HAP-1 (cell line): ENCODE measurements around the gene NEFH.
"Not testable (repeated sequence)": the region's sequence is repeated elsewhere in the genome, so short reads cannot be mapped to it uniquely, and the experiment has no call there.

Experiments
- DNase-seq, 2 experiments: peaks; one replicate each; pipeline ENCODE4 v3.0.0-alpha.2; 2016 to 2020; ENCODE audit warnings: low spot score in 2 of 2
- H3K27me3 ChIP-seq: fragments of 250-450 bp; sonication (Bioruptor Pico); 2 replicates; pipeline ENCODE4 v1.5.1; 2020; ENCODE audit warnings: low read depth, mild to moderate bottlenecking, moderate library complexity
- H3K36me3 ChIP-seq: fragments of 250-450 bp; sonication (Bioruptor Pico); replicated peaks from 2 replicates; pipeline ENCODE4 v1.5.1; 2020; ENCODE audit warnings: mild to moderate bottlenecking
- H3K4me1 ChIP-seq: fragments of 250-450 bp; sonication (Bioruptor Pico); 2 replicates; pipeline ENCODE4 v1.5.1; 2020; ENCODE audit warnings: mild to moderate bottlenecking
- H3K4me3 ChIP-seq: fragments of 250-450 bp; sonication (Bioruptor Pico); 2 replicates; pipeline ENCODE4 v1.5.1; 2020; ENCODE audit warnings: mild to moderate bottlenecking, moderate library complexity
- H3K9me3 ChIP-seq: fragments of 250-450 bp; sonication (Bioruptor Pico); 2 replicates; pipeline ENCODE4 v1.5.1; 2020; ENCODE audit warnings: mild to moderate bottlenecking, moderate library complexity
- in situ Hi-C: fragments of 300-500 bp; cut with MboI; formaldehyde crosslinking; loops from 3 replicates; pipeline ENCODE4 v1.14.3; 2020; ENCODE audit warnings: low sequenced_read_pairs, inconsistent platforms, mixed read lengths

NEFH gene

DNA sequence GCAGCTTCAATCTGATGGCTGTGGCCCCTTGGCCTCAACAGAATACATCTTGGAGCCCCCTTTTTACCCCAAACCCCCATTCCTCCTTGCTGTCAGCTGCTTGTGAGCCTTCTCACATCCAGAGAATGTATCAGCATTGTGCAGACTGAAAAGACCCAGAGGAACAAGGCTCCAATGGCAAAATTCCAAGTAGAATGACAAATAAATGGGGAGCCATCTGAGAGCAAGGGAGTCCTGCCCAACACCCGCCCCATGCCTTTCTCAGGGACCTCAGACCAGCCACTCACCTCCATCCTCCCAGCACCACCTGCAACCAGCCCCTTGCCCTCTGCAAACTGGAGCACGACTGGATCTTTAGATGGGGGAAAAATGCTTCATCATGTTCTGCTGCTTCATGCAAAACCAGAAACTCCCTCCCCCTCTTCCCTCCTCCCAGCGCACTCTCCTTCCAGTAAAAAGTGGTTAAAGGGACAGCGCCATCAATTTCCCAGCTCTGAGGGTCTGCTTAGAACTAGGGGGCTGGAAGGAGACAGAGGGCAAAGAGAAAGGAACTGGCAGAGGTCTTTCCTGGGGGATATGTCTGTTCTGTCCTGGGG lies 2.2 kb upstream of the NEFH start:
- Histone ChIP-seq H3K36me3 (no peaks in the 10 kb centered on the region), H3K9me3 (no peaks in the 10 kb centered on the region), H3K4me3 (no peak overlapping the region), H3K27me3 (peaks cover 11% of the 10 kb centered on the region), H3K4me1 (0 out of 2 replicates have a peak, but pooled peaks cover 5% of the 10 kb centered on the region)
- in situ Hi-C loops = no loop called here
- no peak for DNase-seq

DNA sequence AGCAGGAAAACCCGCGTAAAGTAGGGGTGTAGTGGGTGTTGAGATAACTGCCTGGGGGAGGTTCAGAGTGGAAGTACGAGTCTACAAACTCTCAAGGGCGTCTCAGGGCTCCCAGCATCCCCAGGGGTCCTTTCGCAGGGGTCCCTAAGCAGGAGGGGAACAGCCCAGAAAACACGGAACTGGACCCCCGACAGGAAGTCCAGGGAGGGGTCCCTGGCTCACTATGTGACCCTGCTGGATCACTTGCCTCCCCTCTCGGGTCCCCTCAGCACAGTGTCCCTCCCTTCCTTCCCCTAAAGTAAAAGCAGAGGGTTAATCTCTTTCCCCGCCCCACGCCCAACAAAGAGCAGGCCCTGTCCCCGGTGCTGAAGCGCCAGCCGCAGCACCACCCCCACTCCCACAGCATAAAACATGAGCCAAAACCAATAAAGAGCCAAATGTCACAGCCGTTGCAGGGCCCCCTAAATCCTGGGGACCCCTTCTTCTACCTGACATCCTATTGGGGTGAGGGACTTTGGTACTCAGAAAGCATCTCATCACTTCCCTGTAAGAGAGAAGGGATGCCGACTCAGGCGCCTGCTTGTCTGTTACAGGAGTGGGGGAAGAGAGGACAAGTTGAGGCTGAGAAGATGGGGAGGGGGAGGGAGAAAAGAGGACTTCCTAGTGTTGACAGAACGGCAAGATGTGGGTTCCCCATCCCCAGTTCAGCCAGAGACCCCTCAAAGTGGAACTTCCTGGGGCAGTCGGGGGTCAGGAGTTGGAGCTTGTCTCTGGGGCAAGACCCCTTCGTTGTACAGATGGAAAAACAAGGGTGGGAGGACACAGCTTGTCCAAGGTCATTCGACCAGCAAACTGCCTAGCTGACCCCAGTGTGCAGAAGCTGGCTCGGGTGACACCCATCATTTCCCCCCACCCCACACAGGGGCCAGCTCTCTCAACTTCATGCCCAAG lies 1.4 kb upstream of the NEFH start:
- no peak overlapping the region for H3K4me3 ChIP-seq
- peak in 1 of 2 experiments; percentile 65 for DNase-seq

DNA sequence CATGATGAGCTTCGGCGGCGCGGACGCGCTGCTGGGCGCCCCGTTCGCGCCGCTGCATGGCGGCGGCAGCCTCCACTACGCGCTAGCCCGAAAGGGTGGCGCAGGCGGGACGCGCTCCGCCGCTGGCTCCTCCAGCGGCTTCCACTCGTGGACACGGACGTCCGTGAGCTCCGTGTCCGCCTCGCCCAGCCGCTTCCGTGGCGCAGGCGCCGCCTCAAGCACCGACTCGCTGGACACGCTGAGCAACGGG lies 169 bp downstream of the NEFH start:
- H3K27me3 ChIP-seq = peaks cover 8% of the 10 kb centered on the region

More for the DNA sequence above, 1.4 kb upstream of the NEFH start:
- H3K27me3 ChIP-seq = peaks cover 11% of the 10 kb centered on the region
- H3K4me1 ChIP-seq = 0 out of 2 replicates have a peak, but pooled peaks cover 5% of the 10 kb centered on the region
- H3K9me3 ChIP-seq = no peaks in the 10 kb centered on the region
- in situ Hi-C loops = no loop called here
- H3K36me3 ChIP-seq = no peaks in the 10 kb centered on the region

DNA sequence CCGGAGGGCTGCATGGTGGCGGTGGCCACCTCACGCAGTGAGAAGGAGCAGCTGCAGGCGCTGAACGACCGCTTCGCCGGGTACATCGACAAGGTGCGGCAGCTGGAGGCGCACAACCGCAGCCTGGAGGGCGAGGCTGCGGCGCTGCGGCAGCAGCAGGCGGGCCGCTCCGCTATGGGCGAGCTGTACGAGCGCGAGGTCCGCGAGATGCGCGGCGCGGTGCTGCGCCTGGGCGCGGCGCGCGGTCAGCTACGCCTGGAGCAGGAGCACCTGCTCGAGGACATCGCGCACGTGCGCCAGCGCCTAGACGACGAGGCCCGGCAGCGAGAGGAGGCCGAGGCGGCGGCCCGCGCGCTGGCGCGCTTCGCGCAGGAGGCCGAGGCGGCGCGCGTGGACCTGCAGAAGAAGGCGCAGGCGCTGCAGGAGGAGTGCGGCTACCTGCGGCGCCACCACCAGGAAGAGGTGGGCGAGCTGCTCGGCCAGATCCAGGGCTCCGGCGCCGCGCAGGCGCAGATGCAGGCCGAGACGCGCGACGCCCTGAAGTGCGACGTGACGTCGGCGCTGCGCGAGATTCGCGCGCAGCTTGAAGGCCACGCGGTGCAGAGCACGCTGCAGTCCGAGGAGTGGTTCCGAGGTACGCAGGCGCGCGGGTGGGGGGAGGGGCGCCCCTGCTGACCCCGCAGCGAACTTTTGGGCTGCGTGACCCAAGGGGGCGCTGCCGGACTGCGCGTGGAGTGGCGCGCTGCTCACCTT lies 670 bp downstream of the NEFH start:
- Histone ChIP-seq H3K9me3 (no peaks in the 10 kb centered on the region), H3K27me3 (peaks cover 8% of the 10 kb centered on the region), H3K36me3 (no peaks in the 10 kb centered on the region), H3K4me3 (no peak overlapping the region), H3K4me1 (0 out of 2 replicates have a peak, but pooled peaks cover 5% of the 10 kb centered on the region)
- in situ Hi-C loops = no loop called here
- DNase-seq = no peak

More for the DNA sequence above, 169 bp downstream of the NEFH start:
- in situ Hi-C loops = no loop called here
- no peak for DNase-seq
- no peak overlapping the region for H3K4me3 ChIP-seq
- H3K9me3 ChIP-seq = no peaks in the 10 kb centered on the region
- 0 out of 2 replicates have a peak, but pooled peaks cover 5% of the 10 kb centered on the region for H3K4me1 ChIP-seq
- H3K36me3 ChIP-seq = no peaks in the 10 kb centered on the region

DNA sequence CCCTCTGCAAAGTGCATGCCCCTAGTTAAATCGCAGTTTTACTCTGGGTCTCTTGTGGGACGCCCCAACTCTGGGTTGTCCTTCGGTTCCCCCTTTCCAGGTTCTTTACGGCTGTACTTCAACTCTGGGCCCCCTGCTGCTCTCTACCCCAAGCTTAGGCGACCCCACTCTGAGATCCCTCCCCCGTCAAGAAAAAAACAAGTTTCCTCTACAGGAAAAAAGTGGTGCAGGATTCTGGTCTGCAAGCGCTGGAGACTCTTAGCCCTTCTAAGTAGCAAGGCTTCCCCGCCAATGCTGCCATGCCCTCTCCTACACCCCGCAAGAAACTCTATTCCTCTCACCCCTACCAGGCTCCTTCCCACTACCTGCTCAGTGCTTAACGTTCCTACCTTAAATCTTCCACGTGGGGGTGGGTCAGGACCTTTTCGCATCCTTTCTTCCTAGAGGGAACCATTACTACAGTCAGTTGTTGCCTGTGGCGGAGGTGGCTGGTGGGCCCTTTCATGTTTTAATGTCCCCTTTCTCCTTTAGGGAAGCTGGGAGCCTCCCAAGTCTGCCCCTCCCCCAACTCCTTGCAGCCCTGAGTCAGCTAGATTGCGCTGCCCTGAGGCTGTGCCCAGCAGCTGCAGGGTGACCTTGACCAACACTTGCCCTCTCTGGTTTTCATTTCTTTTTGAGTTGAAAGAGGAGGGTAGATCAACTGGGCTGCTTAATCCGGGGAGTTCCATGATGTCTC lies 1.4 kb downstream of the NEFH start:
- in situ Hi-C loops = no loop called here
- H3K9me3 ChIP-seq = no peaks in the 10 kb centered on the region
- no peaks in the 10 kb centered on the region for H3K36me3 ChIP-seq
- H3K4me3 ChIP-seq = no peak overlapping the region
- 0 out of 2 replicates have a peak, but pooled peaks cover 5% of the 10 kb centered on the region for H3K4me1 ChIP-seq
- DNase-seq = peak; percentile 16 to 62
- peaks cover 8% of the 10 kb centered on the region for H3K27me3 ChIP-seq

DNA sequence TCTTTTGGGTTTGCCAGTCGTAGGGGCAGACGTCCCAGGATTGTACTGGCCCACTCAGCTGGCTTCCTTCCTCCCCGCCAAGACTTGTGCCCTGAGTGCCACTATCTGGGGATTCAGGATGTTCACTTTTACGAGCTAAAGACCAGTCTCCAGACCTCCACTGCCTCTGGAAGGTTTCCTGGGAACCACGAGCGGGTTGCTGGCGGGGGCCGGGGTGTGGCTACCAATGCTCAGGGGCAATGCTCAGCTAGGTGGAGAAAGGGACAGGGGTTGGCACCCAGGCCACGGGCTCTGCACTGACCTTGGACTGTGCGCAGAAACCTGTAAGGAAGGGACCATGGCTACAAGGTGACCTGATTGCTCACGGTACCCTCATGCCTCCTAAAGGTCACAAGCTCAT lies 2.2 kb downstream of the NEFH start:
- no peak for DNase-seq
- Histone ChIP-seq H3K4me1 (0 out of 2 replicates have a peak, but pooled peaks cover 5% of the 10 kb centered on the region), H3K9me3 (no peaks in the 10 kb centered on the region), H3K4me3 (no peak overlapping the region), H3K36me3 (no peaks in the 10 kb centered on the region), H3K27me3 (peaks cover 7% of the 10 kb centered on the region)
- in situ Hi-C loops = no loop called here

DNA sequence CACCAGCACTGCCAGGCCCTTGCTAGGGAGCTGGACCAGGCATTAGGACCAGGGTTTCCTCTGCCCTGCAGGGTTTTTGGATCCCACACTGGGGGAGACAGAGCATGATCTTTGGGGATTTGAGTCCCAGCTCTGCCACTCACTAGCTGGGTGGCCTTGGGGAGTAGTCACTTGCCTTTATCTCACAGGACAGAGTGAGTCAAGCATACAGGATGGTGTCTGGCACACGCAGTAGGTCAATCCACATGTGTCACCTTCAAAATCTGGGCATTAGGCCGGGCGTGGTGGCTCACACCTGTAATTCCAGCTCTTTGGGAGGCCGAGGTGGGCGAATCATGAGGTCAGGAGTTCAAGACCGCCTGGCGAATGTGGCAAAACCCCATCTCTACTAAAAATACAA lies 2.7 kb downstream of the NEFH start:
- H3K4me1 ChIP-seq = 0 out of 2 replicates have a peak, but pooled peaks cover 5% of the 10 kb centered on the region
- in situ Hi-C loops = no loop called here
- no peak for DNase-seq
- no peak overlapping the region for H3K4me3 ChIP-seq
- H3K9me3 ChIP-seq = no peaks in the 10 kb centered on the region
- no peaks in the 10 kb centered on the region for H3K36me3 ChIP-seq
- H3K27me3 ChIP-seq = peaks cover 4% of the 10 kb centered on the region; the same call in 1 of the 2 replicates

DNA sequence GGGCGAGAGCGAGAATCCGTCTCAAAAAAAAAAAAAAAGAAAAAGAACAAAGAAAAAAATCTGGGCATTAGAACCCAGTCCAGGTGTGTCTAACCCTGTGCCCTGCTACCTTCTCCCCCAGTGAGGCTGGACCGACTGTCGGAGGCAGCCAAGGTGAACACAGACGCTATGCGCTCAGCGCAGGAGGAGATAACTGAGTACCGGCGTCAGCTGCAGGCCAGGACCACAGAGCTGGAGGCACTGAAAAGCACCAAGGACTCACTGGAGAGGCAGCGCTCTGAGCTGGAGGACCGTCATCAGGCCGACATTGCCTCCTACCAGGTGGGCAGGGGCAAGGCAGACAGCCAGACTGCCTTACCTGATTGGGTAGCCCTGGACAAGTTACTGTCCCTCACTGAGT lies 3.2 kb downstream of the NEFH start:
- Histone ChIP-seq H3K36me3 (no peaks in the 10 kb centered on the region), H3K27me3 (peaks cover 2% of the 10 kb centered on the region; the same call in 1 of the 2 replicates), H3K4me1 (0 out of 2 replicates have a peak, but pooled peaks cover 5% of the 10 kb centered on the region), H3K9me3 (no peaks in the 10 kb centered on the region), H3K4me3 (no peak overlapping the region)
- no peak for DNase-seq
- in situ Hi-C loops = no loop called here

DNA sequence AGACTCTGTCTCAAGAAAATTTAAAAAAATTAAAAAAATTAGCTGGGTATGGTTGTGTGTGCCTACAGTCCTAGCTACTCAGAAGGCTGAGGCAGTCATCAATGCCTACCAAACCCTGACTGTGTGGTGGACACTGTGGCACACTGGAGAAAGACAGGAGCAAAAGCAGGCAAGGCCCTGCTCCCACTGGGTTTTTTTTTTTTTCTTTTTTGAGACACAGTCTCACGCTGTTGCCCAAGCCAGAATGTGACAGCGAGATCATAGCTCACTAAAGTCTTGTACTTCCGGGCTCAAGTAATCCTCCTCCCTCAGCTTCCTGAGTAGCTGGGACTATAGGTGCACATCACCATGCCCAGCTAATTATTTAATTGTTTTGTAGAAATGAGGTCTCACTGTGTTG lies 4.6 kb downstream of the NEFH start:
- 0 out of 2 replicates have a peak, but pooled peaks cover 5% of the 10 kb centered on the region for H3K4me1 ChIP-seq
- no peaks in the 10 kb centered on the region for H3K36me3 ChIP-seq
- in situ Hi-C loops = no loop called here
- H3K9me3 ChIP-seq = peaks cover 2% of the 10 kb centered on the region; the same call in 1 of the 2 replicates
- no peak for DNase-seq
- H3K27me3 ChIP-seq = no peaks in the 10 kb centered on the region
- no peak overlapping the region for H3K4me3 ChIP-seq

DNA sequence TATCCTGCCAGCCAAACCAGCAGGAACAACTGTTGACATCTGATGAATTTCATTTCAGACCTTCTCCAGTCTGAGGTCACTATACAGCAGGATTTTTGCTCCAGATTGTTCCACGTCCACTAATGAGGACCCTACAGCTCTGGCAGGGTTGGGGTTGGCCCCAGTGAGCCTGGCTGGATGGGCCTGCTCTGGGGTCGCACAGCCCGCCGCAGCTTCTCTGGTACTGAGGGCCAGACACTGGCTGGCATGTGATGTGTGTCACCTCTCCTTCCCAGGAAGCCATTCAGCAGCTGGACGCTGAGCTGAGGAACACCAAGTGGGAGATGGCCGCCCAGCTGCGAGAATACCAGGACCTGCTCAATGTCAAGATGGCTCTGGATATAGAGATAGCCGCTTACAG lies 5.4 kb downstream of the NEFH start:
- Histone ChIP-seq H3K4me3 (no peak overlapping the region), H3K9me3 (peaks cover 2% of the 10 kb centered on the region; the same call in 1 of the 2 replicates), H3K4me1 (0 out of 2 replicates have a peak, but pooled peaks cover 5% of the 10 kb centered on the region), H3K27me3 (no peaks in the 10 kb centered on the region), H3K36me3 (no peaks in the 10 kb centered on the region)
- in situ Hi-C loops = no loop called here
- no peak for DNase-seq

DNA sequence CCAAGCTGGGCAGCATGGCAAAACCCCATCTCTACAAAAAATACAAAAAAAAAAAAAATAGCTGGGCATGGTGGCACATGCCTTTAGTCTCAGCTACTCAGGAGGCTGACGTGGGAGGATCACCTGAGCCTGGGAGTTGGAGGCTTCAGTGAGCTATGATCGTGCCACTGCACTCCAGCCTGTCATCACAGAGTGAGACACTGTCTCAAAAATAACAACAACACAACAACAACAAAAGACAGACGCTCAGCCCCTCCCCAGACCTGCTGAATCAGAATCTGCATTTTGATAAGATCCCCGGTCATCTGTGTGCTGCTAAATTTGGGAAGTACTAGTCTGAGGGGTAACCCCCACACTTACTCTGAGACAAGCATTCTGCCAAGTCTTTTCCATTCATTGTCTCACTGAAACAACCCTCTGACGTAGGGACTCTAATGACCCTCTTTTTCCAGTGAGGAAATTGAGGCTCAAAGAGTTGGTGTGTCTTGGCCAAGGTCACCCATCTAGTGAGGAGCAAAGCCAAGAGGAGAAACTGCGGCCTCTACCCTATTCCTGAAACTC lies 7.5 kb downstream of the NEFH start:
- in situ Hi-C loops = no loop called here
- no peaks in the 10 kb centered on the region for H3K36me3 ChIP-seq
- H3K9me3 ChIP-seq = peaks cover 2% of the 10 kb centered on the region; the same call in 1 of the 2 replicates
- H3K27me3 ChIP-seq = no peaks in the 10 kb centered on the region
- no peaks in the 10 kb centered on the region for H3K4me1 ChIP-seq
- H3K4me3 ChIP-seq = no peak overlapping the region
- DNase-seq = no peak

DNA sequence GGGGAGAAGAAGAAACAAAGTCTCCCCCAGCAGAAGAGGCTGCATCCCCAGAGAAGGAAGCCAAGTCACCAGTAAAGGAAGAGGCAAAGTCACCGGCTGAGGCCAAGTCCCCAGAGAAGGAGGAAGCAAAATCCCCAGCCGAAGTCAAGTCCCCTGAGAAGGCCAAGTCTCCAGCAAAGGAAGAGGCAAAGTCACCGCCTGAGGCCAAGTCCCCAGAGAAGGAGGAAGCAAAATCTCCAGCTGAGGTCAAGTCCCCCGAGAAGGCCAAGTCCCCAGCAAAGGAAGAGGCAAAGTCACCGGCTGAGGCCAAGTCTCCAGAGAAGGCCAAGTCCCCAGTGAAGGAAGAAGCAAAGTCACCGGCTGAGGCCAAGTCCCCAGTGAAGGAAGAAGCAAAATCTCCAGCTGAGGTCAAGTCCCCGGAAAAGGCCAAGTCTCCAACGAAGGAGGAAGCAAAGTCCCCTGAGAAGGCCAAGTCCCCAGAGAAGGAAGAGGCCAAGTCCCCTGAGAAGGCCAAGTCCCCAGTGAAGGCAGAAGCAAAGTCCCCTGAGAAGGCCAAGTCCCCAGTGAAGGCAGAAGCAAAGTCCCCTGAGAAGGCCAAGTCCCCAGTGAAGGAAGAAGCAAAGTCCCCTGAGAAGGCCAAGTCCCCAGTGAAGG lies 9.2 kb downstream of the NEFH start:
- H3K4me3 ChIP-seq, H3K27me3 ChIP-seq, DNase-seq, H3K4me1 ChIP-seq, H3K36me3 ChIP-seq, H3K9me3 ChIP-seq, in situ Hi-C loops: not testable (repeated sequence)
